ENCODE results near the gene CDC42EP5. TPM values are rescaled to one million over a fixed set of nuclear protein-coding genes. Genes with fewer than 3 reads are reported as not detected.
A peak's percentile ranks its signal among the peaks of the same experiment; 100 is the strongest.

The CDC42EP5 gene
- total RNA-seq, 1 experiment from 2014 or later = 25.1 TPM

DNA sequence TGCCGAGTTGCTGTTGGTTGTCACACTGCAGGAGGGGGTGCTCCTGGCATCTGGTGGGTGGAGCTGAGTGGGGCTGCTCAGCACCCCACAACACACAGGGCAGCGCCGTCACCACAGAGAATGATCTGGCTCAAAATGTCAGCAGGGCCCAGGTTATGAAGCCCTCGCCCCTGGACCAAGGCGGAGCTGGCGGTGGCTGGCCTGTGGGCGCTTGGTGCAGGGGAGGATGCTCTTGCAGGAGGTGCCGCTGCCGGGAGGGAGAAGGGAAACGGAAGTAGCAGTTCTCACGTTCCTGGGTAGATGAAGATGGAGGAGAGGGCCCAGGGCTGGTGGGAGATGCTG is 38.3 kb downstream of the CDC42EP5 start:
- no peak for DNase-seq
- H4K20me1 ChIP-seq (ENCODE audit: insufficient read depth) = no peaks in the 10 kb centered on the region
- H2AFZ ChIP-seq = no peak overlapping the region
- peaks cover 46% of the 10 kb centered on the region for H3K4me1 ChIP-seq (replicated peaks; ENCODE audit: insufficient read depth)
- H3K4me2 ChIP-seq = no peak overlapping the region
- H3K9me3 ChIP-seq (ENCODE audit: insufficient read depth, low read depth) = no peaks in the 10 kb centered on the region
- no peak for TF ChIP-seq EZH2 (IDR thresholded peaks at IDR 0.05; ENCODE audit: low read depth)
- TF ChIP-seq, protein P1, sequence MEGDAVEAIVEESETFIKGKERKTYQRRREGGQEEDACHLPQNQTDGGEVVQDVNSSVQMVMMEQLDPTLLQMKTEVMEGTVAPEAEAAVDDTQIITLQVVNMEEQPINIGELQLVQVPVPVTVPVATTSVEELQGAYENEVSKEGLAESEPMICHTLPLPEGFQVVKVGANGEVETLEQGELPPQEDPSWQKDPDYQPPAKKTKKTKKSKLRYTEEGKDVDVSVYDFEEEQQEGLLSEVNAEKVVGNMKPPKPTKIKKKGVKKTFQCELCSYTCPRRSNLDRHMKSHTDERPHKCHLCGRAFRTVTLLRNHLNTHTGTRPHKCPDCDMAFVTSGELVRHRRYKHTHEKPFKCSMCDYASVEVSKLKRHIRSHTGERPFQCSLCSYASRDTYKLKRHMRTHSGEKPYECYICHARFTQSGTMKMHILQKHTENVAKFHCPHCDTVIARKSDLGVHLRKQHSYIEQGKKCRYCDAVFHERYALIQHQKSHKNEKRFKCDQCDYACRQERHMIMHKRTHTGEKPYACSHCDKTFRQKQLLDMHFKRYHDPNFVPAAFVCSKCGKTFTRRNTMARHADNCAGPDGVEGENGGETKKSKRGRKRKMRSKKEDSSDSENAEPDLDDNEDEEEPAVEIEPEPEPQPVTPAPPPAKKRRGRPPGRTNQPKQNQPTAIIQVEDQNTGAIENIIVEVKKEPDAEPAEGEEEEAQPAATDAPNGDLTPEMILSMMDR (conservative IDR thresholded peaks at IDR 0.05) = no peak
- H3K27me3 ChIP-seq (ENCODE audit: insufficient read depth, low read depth) = no peaks in the 10 kb centered on the region
- no TSS peak for BruUV-seq (replicated peaks)
- POLR2A ChIA-PET (ENCODE audit: unreplicated experiment) = interaction anchor here (0.6 kb wide), 1 partner anchor 826 kb away, joined by 4 read pairs; no protein-coding TSS in a partner anchor
- intact Hi-C loops (cut with micrococcal nuclease; ENCODE audit: unreplicated experiment) = no loop called here
- peaks cover 55% of the 10 kb centered on the region for H3F3A ChIP-seq (ENCODE audit: insufficient read depth, low read depth)
- no peaks in the 10 kb centered on the region for H3K36me3 ChIP-seq (ENCODE audit: low read depth)
- H3K9me2 ChIP-seq (ENCODE audit: insufficient read depth) = no peaks in the 10 kb centered on the region
- no peak overlapping the region for H3K4me3 ChIP-seq
- peaks cover 3% of the 10 kb centered on the region; the same call in 1 of the 2 replicates for H3K79me2 ChIP-seq (ENCODE audit: low read depth)
- H3K27ac ChIP-seq = no peak overlapping the region
- CTCF ChIA-PET = no interaction called here

DNA sequence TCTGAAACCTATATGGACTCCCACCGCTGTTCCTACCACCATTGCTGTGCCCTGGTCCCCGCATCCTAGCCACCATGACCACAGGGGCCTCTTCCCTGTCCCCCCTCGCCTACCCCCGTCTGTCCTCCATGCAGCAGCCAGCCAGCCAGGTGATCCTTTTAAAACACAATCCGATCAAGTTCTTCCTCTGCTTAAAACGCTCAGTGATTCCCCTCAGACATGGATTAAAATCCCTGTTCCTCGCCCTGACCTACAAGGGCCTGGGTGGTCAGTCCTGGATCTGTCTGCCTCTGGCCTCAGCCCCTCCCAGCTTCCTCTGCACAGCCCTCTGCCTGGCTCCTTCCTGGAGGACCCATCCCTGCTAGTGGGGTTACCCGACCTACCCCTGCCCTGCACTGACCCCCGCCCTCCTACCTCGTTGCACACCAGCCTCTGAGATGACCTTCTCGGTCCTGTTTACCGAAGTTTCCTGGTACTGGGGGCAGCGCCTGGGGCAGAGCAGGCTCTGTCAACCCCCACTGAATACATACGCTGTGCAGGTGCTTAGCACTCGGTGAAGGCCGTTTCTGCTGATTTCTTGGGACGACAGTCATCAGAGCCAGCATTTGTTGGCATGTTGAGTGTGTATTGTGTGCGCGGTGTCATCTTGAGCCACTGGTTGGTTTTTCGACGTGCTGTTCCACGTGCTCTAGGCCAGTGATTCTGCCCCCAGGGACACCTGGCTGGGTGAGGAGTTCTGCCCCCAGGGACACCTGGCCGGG is 38.8 kb downstream of the CDC42EP5 start:
- Histone ChIP-seq H3K9me3 (ENCODE audit: insufficient read depth, low read depth) (no peaks in the 10 kb centered on the region), H3K27ac (peak overlapping the region; percentile 35; the same call in 1 of the 2 replicates), H3K79me2 (ENCODE audit: low read depth) (peaks cover 2% of the 10 kb centered on the region; the same call in 1 of the 2 replicates), H3K4me3 (no peak overlapping the region), H3K9me2 (ENCODE audit: insufficient read depth) (no peaks in the 10 kb centered on the region), H3F3A (ENCODE audit: insufficient read depth, low read depth) (peaks cover 55% of the 10 kb centered on the region), H4K20me1 (ENCODE audit: insufficient read depth) (no peaks in the 10 kb centered on the region), H3K4me1 (replicated peaks; ENCODE audit: insufficient read depth) (peaks cover 46% of the 10 kb centered on the region), H3K4me2 (0 out of 2 replicates have a peak overlapping the region, but pooled peaks have one; percentile 77), H2AFZ (no peak overlapping the region), H3K36me3 (ENCODE audit: low read depth) (no peaks in the 10 kb centered on the region), H3K27me3 (ENCODE audit: insufficient read depth, low read depth) (no peaks in the 10 kb centered on the region)
- intact Hi-C loops (cut with micrococcal nuclease; ENCODE audit: unreplicated experiment) = no loop called here
- ChIA-PET POLR2A (ENCODE audit: unreplicated experiment) (no interaction called here), CTCF (no interaction called here)
- TF ChIP-seq, protein P1 (conservative IDR thresholded peaks at IDR 0.05) = no peak
- no peak for TF ChIP-seq EZH2 (IDR thresholded peaks at IDR 0.05; ENCODE audit: low read depth)
- DNase-seq = no peak
- no TSS peak for BruUV-seq (replicated peaks)

DNA sequence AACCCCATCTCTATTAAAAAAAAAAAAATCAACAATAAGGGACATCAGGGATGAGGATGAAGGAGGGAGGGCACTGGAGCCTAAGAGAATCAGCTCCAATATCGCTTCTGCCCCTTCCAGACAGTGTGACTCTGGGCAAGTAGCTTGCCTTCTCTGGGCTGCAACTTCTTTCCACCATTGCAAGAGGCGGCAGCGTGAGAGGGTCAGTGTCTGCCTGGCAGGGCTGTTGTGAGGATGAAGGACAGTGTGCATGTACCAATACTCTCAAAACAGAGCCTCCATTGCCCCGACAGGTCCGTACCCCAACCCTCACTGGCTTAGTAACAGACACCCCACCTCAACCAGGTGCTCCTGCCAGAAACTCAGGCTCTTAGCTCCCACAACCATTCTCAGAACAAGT is 39.4 kb downstream of the CDC42EP5 start:
- H2AFZ ChIP-seq = no peak overlapping the region
- intact Hi-C loops (cut with micrococcal nuclease; ENCODE audit: unreplicated experiment) = no loop called here
- H3K9me2 ChIP-seq (ENCODE audit: insufficient read depth) = no peaks in the 10 kb centered on the region
- H3K36me3 ChIP-seq (ENCODE audit: low read depth) = no peaks in the 10 kb centered on the region
- peaks cover 51% of the 10 kb centered on the region for H3F3A ChIP-seq (ENCODE audit: insufficient read depth, low read depth)
- CTCF ChIA-PET = interaction anchor here (0.6 kb wide), 1 partner anchor 220 kb away, joined by 7 read pairs; no protein-coding TSS in a partner anchor
- H3K4me3 ChIP-seq = no peak overlapping the region
- no peaks in the 10 kb centered on the region for H3K79me2 ChIP-seq (ENCODE audit: low read depth)
- no TSS peak for BruUV-seq (replicated peaks)
- no peaks in the 10 kb centered on the region for H3K9me3 ChIP-seq (ENCODE audit: insufficient read depth, low read depth)
- H3K27ac ChIP-seq = peak overlapping the region; percentile 99
- POLR2A ChIA-PET (ENCODE audit: unreplicated experiment) = no interaction called here
- H4K20me1 ChIP-seq (ENCODE audit: insufficient read depth) = no peaks in the 10 kb centered on the region
- peaks cover 46% of the 10 kb centered on the region for H3K4me1 ChIP-seq (replicated peaks; ENCODE audit: insufficient read depth)
- DNase-seq = no peak
- TF ChIP-seq, protein P1 (conservative IDR thresholded peaks at IDR 0.05) = no peak
- TF ChIP-seq EZH2 (IDR thresholded peaks at IDR 0.05; ENCODE audit: low read depth) = no peak
- peak overlapping the region; percentile 77; the same call in 1 of the 2 replicates for H3K4me2 ChIP-seq
- no peaks in the 10 kb centered on the region for H3K27me3 ChIP-seq (ENCODE audit: insufficient read depth, low read depth)

Data from PC-9 (cell line).